T1000 (cell line): Measurements from ENCODE around the gene ZNF837.
"Not testable (repeated sequence)": the region's sequence is repeated elsewhere in the genome, so short reads cannot be mapped to it uniquely, and the experiment has no call there.

Source experiments
- DNase-seq: peaks from one replicate; lab custom pipeline; 2025; ENCODE audit warnings: mixed read lengths; lab: John Stamatoyannopoulos, UW

The ZNF837 gene

DNA sequence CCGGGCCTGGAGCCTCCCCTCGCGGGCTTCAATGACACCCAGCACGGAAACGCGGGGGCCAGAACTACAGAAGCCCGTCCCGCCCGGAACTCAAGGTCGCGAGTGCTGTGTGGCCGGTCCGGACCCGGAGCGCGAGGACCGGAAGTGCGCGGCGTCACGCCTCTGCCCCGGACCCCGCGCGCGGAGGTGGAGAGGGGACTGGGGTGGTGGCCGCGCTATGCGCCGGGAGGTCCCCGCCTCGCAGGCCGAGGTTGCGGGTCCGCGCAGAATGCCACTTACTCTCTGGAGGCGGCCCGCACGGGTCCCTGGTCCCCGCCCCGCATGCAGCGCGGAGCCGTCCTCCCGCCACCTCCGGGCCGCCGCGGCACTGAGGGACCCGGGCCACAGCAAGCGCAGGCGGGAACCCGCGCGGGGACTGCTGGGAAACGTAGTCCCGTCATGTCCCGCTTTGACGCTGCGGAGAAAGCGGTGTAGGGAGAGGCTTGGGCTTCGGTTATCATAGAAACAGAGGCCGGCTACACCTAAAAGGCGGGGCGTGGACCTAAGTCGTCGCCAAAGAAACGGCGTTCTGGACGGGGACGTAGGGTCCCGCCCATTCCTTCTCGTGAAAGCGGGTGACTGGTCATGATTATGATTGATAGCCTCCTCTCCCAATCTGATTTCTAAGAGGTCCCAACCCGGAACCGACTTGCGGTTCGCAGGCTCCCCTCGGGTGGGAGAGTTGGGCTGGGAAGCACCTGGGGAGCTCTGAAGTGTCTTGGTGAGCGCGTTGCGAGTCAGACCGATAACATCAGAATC, at the start of gene ZNF837:
ZNF837 (minus strand) TSS at position 369 of the 798 bp plus-strand sequence. CDS start 11,698 bp downstream, outside the sequence.
- peak; percentile 94 for DNase-seq

DNA sequence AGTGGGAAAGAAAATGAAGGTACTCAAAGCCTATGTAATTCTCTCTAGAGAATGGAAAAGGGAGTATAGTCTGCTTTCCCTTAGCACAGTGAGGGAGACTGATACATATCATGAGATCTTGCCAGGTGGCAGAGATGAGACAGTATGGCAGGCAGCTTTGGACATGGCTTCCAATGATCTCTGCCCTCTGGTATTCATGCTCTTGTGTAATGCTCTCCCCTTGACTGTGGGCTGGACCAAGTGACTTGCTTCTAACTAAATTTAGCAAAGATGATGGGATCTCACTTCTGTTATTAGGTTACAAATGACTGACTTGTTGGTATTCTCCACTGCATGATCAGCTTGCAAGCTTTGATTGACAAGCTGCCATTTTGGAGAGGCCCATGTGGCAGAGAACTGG, 48.9 kb upstream of the ZNF837 start:
- DNase-seq, result no peak

DNA sequence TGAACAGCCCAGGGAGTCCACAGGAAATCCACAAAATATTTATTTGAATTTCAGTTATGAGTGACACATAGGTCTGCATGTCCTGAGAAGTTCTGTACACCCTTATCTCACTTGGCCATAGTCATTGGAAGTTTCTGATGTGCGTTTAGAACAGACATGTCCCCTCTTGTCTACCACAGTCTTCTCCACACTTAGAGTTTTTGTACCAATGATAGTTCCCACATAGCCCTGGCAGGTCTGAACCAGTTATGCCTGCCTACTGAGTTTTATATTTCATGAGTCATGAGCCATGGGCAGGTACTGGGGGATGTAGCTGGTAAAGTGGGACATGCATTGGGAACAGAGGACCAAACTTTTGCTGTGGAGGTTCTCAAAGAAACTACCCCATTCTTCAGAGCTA, 47.8 kb upstream of the ZNF837 start:
- no peak for DNase-seq

DNA sequence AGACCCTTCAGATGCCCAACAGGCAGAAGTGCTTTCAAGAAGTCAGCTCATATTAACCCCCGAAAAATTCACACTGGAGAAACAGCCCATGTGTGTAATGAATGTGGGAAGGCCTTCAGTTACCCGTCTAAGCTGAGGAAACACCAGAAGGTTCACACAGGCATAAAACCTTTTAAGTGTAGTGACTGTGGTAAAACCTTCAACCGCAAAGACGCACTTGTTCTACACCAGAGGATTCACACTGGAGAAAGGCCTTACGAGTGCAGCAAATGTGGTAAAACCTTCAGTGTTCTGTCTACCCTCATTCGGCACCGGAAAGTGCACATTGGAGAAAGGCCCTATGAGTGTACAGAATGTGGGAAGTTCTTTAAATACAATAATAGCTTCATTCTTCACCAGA, 36.2 kb upstream of the ZNF837 start:
- no peak for DNase-seq

DNA sequence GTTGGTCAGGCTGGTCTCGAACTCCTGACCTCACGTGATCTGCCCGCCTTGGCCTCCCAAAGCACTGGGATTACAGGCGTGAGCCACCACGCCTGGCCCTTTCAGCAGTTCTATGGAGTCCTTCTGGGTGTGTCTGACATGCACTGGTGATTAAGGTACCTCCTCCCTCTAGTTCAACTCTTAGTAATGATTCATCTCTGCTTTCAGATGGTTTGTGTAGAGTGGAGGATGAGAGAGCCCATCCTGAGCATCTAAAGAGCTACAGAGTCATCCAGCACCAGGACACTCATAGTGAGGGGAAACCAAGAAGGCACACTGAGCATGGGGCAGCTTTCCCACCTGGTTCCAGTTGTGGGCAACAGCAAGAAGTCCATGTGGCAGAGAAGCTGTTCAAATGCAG, 35.8 kb upstream of the ZNF837 start:
- DNase-seq, result no peak

DNA sequence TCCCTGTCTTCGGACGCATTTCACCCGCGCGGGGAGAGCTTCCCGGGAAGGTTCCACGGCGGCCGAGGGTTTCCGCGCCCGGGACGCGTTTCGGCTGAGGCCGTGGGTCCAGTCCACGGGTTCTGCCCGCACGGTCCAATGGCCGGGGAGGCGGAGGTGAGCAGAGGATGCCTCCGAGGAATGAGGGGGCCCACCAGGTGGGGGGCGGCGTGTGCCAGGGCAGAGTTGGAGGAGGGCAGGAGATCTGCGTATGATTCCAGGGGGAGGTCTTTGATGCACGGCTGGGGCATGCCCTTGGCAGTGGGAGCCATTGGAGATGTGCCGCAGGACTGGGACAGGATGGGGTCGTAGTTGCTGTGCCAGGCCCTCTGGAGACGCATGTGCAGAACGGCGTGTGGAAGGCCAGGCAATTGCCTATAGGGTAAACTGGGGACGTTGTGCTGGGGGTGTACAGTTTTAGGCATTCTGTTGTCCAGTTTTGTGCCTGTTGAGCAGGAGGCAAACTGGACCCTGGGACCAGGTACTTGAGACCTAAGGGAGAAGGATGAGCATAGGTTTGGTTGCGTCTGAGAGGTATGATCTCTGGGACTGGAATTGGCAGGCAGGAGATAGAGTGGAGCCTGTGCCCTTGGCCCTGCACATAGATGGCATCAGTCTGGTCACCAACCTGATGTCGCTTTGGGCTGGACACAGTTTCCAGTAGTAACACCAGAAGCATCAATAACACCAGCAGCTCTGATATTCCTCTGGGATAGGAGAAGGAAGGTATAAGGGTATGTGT, 28.4 kb upstream of the ZNF837 start:
- DNase-seq, result no peak

DNA sequence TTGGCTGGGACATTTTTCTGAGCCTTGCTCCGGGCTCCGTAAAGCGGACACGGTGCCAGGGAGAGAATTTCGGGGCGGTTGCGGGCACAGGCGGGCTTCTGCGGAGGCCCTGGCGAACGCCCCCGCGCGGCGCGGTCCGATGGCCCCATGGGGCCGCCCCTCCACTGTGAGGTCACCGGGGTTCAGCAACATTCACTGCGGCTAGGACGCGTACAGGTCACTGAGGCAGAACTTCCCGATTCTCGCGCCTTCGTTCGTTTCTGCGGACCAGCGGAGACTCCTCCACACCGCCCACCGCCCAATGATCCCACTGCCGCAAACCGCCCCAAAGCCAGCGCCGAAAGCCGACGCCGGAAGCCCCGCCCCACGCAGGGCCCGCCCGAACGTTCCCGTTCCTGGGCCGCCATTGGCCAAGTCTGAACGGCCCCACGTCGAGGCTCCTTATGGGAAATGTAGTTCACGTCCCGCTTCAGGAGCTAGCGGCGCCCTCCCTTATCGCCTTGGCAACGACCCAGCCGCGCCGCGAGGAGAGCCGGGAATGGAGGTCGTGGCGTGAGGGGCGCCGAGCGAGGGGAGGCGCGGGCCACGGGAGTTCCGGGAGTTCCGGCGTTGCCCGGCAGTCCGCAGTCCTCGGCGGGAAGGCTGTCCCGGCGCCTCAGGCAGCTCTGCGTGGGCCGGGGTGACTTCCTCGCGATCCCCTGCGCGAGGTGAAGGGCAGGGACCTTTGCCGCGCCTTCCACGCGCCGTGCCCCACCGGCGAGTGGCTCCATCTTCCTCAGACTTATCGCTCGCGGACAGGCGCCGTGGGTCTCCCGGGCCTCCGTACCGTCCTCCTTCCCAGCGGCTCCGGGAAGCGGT, 27.6 kb upstream of the ZNF837 start, which contains the start of gene ZNF584:
ZNF584 (plus strand) TSS at position 498 of the 858 bp plus-strand sequence. CDS start 499 bp downstream, outside the sequence.
- DNase-seq, result peak; percentile 83

DNA sequence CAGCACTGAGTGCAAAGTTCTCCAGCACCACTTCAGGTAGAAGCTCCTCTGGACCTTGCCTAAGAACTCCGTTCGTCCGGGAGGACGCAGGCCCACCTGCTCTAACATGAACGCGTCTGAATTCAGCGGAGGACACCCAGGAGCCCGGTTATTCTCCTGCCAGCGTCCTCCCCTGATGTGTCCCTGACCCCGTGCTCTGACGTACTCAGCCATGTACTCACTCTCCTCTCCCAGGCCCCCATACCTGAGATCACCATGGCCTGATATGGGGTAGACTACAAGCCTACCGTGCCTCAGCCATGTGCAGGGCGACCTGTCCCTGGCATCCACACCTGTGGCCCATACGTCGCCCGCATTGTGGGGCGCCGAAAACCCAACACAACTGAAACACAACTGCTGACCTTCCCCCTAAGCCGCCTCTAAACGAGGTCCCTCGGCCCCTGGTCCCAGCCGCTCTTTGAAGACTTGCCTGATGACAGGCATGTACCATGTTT, 26.9 kb upstream of the ZNF837 start:
- DNase-seq, result no peak

DNA sequence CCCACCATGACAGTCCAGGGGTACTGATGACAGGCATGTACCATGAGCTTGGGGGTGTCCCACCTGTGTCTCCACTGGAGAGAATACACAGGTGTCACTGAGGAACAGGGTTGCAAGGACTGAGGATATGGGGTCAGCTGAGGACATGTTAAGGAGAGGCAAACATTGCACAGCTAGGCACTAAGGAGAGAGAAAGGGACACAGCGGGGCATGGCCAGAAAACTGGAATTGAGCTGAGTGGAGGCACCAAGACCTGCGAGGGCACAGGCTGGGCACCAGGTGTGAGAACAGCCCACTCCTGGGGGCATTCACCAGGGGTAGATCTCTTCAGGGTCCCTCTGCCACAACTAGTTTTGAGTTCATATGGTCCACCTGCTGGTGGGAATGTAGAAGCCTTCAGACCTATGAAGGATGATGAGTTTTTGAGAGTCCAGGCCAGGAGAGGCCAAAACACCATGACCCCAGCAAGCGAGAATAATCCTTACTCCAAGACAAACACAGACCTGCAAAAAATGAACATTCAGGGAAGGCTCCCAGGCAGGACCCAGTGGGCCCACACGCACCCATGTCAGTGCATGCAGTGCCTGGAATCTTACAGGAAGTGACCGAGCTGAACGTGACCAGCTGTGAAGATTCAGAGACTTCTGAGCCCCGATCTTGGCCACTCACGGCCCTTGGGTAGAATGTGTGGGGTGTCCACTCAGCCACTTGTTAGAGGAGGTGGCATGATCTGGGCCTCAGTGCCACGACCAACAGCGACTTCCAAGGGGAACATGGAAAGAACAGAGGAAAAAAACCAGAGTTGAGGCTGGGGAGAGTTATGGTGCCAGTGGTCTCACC, 26.2 kb upstream of the ZNF837 start:
- DNase-seq, result no peak

DNA sequence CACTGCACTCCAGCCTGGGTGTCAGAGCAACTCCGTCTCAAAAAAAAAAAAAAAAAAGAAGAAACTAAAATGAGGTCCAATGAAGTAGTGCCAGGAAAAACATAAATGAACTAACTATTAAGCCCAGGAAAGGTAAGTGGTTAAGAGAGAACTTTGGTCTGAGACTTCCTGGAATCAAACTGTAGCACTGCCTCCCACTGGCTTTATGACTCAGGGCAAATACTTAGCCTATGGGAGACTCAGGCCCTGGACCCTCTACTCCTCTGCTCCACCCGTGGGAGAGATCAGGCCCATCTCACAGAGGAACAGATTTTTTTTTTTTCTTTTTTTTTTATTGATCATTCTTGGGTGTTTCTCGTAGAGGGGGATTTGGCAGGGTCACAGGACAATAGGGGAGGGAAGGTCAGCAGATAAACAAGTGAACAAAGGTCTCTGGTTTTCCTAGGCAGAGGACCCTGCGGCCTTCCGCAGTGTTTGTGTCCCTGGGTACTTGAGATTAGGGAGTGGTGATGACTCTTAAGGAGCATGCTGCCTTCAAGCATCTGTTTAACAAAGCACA, 23.2 kb upstream of the ZNF837 start:
- not testable (repeated sequence) for DNase-seq

DNA sequence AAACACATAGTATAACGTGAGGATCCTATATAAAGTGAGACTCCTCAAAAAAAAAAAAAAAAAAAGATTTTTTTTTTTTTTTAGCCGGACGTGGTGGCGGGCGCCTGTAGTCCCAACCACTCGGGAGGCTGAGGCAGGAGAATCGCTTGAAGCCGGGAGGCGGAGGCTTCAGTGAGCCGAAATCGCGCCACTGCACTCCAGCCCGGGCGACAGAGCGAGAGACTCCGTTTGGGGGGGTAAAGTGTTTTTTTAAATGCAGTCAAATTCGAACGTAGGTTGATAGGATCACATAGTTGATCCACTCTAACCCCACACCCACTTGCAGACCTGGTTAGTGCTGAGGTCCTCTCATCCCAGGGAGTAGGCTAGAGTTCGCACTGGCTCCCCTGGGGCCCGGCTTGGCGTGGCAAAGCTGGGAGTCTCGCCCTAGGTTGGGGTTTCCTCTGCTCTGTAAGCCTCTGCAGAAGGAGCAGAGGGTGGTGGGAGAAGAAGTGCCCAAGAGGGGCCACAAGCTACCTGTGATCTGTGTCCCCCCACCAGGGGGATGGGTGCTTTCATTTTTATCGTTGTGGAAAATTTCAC, 21.1 kb upstream of the ZNF837 start:
- no peak for DNase-seq

DNA sequence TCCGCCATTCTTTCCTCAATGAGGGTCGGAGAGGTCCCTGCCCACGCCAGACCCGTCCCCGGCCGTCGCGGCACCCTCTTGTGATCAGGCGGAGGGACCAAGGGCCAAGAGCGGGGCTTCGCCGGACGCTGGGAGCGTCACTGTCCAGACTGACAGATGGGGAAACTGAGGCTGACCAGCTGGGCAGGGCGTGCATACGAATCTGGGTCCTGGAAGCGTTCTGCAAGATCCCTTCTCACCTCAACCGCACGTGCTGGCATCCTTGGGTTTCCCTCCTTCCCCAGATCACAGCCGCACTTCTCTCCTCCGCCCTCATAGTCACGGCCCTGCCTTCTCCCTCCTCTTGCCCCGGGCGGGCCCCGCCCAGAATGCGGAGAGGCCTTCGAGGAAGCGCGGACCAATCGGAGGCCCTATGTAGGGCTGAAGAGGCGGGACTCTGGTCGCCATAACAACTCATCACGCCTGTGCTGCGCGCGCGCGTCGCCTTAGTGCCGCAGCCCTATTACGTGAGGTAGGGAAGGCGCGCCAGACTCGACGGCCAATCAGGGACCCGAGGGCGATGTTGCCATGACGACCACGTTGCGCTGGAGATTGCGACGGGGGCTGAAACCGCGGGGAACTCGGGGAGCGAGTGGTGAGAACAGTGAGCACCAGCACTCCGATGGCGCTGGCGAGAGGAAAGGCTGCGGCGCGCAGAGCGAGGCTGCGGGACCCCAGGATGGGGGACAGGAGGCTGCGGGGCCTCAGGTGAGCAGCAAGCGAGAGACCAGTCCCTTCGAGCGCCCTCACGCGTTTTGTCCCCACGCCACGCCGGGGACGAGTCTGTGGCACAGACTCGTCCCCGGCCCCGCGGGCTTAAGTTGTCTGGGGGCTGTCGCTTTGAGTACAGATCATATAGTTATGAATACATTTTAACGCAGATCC, 20.3 kb upstream of the ZNF837 start:
- DNase-seq, result peak; percentile 96

DNA sequence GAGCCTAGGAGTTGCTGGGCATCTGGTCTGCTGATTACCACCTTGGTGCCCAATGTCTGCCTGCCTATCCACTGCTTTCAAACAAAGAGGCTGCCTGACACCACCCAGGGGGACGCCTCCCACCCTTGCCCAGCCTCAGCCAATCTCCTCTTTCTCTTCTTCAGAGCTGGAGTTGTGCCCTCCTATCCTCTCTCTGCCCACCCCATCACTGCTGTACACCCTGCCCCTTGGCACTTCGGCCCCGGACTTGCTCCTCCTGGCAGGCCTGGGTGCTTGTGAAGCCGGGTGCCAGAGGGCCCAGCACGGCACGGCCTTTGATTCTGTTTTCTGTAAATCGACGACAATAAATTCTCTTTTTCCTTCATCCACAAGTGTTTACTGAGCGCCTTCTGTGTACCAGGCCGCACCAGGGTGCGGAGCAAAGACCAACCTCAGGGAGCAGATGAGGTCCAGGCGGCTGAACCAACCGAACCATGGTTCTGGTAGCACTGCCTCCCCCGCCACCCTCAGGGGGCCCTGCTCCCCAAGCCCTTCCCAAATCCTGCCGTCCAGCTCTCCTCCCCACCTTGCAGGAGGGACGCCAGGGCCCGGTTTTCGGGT, 19.6 kb upstream of the ZNF837 start:
- peak; percentile 12 for DNase-seq

DNA sequence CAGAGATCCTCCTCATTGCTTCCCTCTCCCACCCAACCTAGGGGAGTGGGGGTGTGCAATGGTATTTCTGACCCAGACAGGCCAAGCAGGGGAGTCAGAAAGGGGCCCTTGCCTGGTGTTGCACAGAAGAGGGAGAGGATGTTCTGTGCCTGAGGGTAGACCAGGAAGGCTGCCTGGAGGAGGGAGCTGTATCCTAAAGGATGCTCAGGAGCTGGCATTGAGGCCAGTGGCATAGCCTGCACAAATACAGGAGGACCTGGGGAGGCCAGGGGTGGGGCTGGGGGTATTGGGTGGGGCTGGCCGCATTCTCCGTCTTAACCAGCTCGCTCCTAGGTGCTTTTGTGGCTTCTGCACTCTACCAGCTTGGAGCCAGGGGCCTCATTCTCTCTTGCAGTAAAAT, 19.1 kb upstream of the ZNF837 start:
- no peak for DNase-seq

DNA sequence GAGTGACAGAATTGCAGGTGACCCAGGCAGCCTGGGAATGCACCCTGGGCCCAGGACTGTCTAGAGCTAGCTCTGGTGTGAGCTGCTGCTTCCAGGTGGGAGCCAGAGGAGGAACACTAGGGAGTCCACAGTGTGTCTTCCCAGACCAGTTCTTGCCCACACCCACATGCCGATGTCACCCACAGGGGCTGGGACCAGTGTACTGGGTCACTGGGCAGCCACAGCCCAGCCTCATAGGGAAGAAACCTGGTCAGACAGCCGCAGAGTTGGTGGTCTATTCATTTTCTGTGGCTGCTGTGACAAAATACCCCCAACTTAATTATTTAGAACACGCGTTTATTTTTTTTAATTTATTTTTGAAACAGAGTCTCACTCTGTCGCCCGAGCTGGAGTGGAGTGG, 17.7 kb upstream of the ZNF837 start:
- DNase-seq, result no peak

DNA sequence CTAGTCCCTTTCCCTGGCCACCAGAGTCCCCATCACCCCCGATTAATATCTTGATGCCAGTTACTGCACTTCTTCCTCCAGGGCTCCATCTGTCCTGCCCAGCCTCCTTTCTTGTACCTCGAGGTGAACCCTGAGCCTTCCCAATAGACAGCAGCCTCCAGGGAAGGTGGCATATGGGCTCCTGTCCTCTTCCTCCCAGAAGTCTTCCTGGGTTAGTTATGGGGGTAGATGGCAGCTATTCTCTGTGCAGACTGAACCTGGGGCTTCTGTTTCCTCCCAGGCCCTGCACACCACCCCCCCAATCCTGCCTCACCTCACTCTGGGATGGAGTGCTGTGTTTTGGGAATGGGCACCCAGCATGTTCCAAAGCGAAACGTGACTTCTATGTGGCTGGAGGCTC, 17.3 kb upstream of the ZNF837 start:
- DNase-seq, result no peak

DNA sequence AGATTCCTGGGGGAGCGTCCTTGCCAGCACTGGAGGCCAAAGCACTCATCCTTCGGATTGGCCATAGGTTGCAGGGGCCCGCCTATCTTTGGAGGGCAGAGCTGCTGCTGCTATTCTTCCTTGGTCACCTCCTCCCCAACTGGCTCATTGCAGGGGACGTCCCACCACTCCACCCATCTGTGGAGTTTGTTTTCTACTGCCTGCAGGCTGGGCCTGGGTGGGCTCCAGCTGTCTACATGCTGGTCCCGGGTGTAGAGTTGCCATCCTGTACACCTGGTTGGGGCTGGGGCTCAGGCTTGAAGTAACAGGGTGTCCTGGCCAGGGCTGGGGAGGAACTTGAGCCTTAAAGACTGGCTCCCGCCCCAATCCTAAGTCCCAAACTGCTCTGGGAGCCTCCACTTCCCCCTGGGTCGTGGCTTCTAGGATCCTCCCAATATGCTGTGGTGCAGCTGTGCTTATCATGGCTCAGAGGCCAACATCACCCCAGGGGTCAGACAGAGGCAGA, 16.8 kb upstream of the ZNF837 start:
- no peak for DNase-seq

DNA sequence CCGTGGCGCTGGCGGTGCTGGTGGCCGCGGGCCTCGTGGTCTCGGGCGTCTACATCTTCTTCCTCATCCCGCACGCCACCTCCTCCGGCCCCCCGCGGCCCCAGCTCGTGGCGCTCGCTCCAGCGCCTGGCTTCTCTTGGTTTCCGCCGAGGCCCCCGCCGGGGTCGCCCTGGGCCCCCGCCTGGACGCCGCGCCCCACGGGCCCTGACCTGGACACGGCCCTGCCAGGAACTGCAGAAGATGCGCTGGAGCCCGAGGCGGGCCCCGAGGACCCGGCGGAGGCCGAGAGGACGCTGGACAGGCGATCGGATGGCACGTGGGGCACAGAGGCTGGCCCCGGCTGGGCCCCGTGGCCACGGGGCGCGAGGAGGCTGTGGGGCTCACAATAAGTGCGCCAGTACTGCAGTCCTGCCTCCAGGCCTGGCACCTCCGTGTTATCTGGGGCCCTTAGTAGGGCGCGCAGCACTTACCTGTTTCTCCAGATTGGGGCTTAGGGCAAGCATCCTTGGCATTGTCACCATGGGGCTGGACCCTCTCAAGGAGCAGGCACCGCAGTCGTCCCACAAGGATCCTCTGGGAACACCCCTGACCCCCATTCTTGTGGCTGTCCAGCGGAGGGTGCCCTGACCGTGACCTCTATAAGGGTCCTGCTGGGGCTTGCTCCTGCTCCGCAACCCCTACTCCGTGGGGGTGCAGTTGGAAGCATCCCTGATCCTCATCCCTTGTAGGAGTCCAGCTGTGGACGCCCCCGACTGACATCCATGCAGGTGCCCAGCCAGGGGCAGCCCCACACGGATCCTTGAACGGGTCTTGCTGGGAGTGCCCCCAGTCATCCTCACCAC, 16.1 kb upstream of the ZNF837 start:
- DNase-seq, result no peak
